ENCODE measurements around the gene SPEF1. TPM values are rescaled to one million over a fixed set of nuclear protein-coding genes. Genes with fewer than 3 reads are reported as not detected.

The SPEF1 gene
- total and polyA plus RNA-seq, 2 of the 13 experiments (the other 11 are each of a cell fraction or from before 2014, with no cell fraction given): 0.11 to 0.27 TPM

DNA sequence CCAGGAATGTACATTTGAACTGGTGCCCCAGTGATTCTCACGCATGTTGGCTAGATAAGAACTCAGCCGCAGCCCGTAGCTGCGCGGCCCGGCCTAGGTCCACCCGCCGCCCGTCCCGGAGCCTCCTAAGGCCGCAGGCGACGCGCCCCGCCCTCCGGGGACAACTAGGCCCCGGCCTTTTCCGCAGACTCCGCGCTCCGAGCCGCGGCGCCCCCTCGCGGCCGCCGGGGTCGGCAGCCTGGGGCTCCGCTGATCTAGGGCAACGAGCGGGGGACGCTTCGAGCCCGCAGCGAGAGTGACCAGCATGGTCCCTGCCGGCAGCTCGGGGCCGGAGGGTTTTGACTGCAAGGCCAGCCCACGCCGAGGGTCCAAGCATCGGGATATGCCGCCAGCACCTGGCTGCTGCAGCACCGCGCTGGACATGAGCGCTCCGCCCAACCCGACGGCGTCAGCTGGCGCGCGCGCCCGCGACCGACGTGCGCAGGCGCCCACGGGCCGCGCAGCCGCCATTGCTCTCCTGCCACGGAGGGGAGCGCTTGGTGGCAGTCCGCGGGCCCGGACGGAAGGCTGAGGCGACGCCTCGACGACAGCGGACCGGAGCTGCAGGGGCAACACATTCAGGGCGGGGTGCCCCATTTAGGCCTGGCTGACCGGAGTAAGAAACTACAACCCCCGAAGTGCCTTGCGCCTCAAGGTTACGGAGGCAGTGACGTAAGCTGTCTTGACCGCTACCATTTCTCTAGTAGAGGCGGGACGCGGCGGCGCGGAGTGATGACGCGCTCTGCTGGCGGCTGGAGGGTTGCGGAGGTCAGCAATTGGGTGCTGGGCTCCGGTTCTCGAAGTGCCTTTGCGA lies 39.0 kb upstream of the SPEF1 start, which contains the start of gene AP5S1 (continued):
- peak; percentile 63 for TF ChIP-seq DZIP1 (CRISPR knock-in tag; IDR thresholded peaks at IDR 0.05)
- peak; percentile 60; the same call in 1 of the 2 replicates for TF ChIP-seq PRMT3 (CRISPR knock-in tag; IDR thresholded peaks at IDR 0.05; ENCODE audit: borderline replicate concordance, low read depth)
- TF ChIP-seq TBX2 (CRISPR knock-in tag; IDR thresholded peaks at IDR 0.05; ENCODE audit: borderline replicate concordance): peak; percentile 94
- TF ChIP-seq TGIF2 (CRISPR knock-in tag; IDR thresholded peaks at IDR 0.05): peak; percentile 70
- TF ChIP-seq ZNF326 (CRISPR knock-in tag; IDR thresholded peaks at IDR 0.05; ENCODE audit: borderline replicate concordance): no peak
- TF ChIP-seq HNF4G (IDR thresholded peaks at IDR 0.05; ENCODE audit: borderline replicate concordance, low read depth, low read length): peak; percentile 45; the same call in 1 of the 2 replicates
- peak; percentile 89; the same call in 1 of the 2 replicates for TF ChIP-seq HNF4G (CRISPR knock-in tag; IDR thresholded peaks at IDR 0.05; ENCODE audit: borderline replicate concordance, low read depth)
- TF ChIP-seq ZNF484 (CRISPR knock-in tag; IDR thresholded peaks at IDR 0.05; ENCODE audit: borderline replicate concordance, low read depth): no peak
- TF ChIP-seq DRAP1 (CRISPR knock-in tag; IDR thresholded peaks at IDR 0.05): peak; percentile 55
- peak; percentile 97 for TF ChIP-seq ZNF205 (CRISPR knock-in tag; IDR thresholded peaks at IDR 0.05)
- TF ChIP-seq, protein P1, sequence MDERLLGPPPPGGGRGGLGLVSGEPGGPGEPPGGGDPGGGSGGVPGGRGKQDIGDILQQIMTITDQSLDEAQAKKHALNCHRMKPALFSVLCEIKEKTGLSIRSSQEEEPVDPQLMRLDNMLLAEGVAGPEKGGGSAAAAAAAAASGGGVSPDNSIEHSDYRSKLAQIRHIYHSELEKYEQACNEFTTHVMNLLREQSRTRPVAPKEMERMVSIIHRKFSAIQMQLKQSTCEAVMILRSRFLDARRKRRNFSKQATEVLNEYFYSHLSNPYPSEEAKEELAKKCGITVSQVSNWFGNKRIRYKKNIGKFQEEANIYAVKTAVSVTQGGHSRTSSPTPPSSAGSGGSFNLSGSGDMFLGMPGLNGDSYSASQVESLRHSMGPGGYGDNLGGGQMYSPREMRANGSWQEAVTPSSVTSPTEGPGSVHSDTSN (CRISPR knock-in tag; IDR thresholded peaks at IDR 0.05): 0 out of 2 replicates have a peak, but pooled peaks have one; percentile 18
- TF ChIP-seq, protein P2, sequence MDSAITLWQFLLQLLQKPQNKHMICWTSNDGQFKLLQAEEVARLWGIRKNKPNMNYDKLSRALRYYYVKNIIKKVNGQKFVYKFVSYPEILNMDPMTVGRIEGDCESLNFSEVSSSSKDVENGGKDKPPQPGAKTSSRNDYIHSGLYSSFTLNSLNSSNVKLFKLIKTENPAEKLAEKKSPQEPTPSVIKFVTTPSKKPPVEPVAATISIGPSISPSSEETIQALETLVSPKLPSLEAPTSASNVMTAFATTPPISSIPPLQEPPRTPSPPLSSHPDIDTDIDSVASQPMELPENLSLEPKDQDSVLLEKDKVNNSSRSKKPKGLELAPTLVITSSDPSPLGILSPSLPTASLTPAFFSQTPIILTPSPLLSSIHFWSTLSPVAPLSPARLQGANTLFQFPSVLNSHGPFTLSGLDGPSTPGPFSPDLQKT (CRISPR knock-in tag; IDR thresholded peaks at IDR 0.05; ENCODE audit: borderline replicate concordance): peak; percentile 73
- TF ChIP-seq, protein P3, sequence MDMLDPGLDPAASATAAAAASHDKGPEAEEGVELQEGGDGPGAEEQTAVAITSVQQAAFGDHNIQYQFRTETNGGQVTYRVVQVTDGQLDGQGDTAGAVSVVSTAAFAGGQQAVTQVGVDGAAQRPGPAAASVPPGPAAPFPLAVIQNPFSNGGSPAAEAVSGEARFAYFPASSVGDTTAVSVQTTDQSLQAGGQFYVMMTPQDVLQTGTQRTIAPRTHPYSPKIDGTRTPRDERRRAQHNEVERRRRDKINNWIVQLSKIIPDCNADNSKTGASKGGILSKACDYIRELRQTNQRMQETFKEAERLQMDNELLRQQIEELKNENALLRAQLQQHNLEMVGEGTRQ (IDR thresholded peaks at IDR 0.05; ENCODE audit: low read depth, low read length): no peak
- TF ChIP-seq, protein P3 (CRISPR knock-in tag; IDR thresholded peaks at IDR 0.05; ENCODE audit: borderline replicate concordance): peak; percentile 5; the same call in 1 of the 2 replicates
- peak; percentile 97 for TF ChIP-seq ZNF550 (CRISPR knock-in tag; IDR thresholded peaks at IDR 0.05; ENCODE audit: borderline replicate concordance)
- TF ChIP-seq, protein P4, sequence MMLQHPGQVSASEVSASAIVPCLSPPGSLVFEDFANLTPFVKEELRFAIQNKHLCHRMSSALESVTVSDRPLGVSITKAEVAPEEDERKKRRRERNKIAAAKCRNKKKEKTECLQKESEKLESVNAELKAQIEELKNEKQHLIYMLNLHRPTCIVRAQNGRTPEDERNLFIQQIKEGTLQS (CRISPR knock-in tag; IDR thresholded peaks at IDR 0.05): peak; percentile 84
- no peak for TF ChIP-seq ZNF530 (CRISPR knock-in tag; IDR thresholded peaks at IDR 0.05; ENCODE audit: low read depth)
- peak; percentile 93 for TF ChIP-seq SAP130 (CRISPR knock-in tag; IDR thresholded peaks at IDR 0.05; ENCODE audit: low read depth)
- peak; percentile 74; the same call in 1 of the 2 replicates for TF ChIP-seq ZKSCAN5 (CRISPR knock-in tag; IDR thresholded peaks at IDR 0.05)
- peak; percentile 95 for TF ChIP-seq ZNF124 (CRISPR knock-in tag; IDR thresholded peaks at IDR 0.05)
- peak; percentile 75; the same call in 1 of the 2 replicates for TF ChIP-seq ZNF546 (CRISPR knock-in tag; conservative IDR thresholded peaks at IDR 0.05)
